Mesenchymal stem cell (in vitro differentiated cells and primary cell): ENCODE measurements around the gene ARHGAP5.

Experiments
- DNase-seq: peaks from one replicate; pipeline ENCODE4 v3.0.0-alpha.2; 2013
- H2AFZ ChIP-seq: one replicate; pipeline ENCODE4 v1.6.1; 2013; ENCODE audit warnings: low read depth, mild to moderate bottlenecking, control low read depth, inconsistent platforms, low read length, moderate library complexity
- H2AK5ac ChIP-seq: 2 replicates; pipeline ENCODE4 v1.6.1; 2013; ENCODE audit warnings: low read length, moderate library complexity, mild to moderate bottlenecking, inconsistent platforms; ENCODE audit not compliant: severe bottlenecking
- H2BK120ac ChIP-seq: one replicate; pipeline ENCODE4 v1.6.1; 2013; ENCODE audit warnings: low read depth, mild to moderate bottlenecking, inconsistent platforms, low read length, moderate library complexity
- H2BK12ac ChIP-seq, 2 experiments: one replicate each; pipeline ENCODE4 v1.6.1; 2013; ENCODE audit warnings: inconsistent platforms in 2 of 2, low read length in 2 of 2, mild to moderate bottlenecking in 2 of 2, moderate library complexity in 2 of 2, control low read depth in 1 of 2
- H2BK15ac ChIP-seq: one replicate; pipeline ENCODE4 v1.6.1; 2013; ENCODE audit warnings: mild to moderate bottlenecking, low read depth, inconsistent platforms; ENCODE audit not compliant: poor library complexity, severe bottlenecking
- H2BK5ac ChIP-seq: 2 replicates; pipeline ENCODE4 v1.6.1; 2013; ENCODE audit warnings: low read depth, mild to moderate bottlenecking, low read length, control low read depth, inconsistent platforms; ENCODE audit not compliant: poor library complexity, severe bottlenecking
- H3K14ac ChIP-seq, 2 experiments: one replicate each; pipeline ENCODE4 v1.6.1; 2013; ENCODE audit warnings: inconsistent platforms in 2 of 2, low read length in 2 of 2, control low read depth in 1 of 2, mild to moderate bottlenecking in 1 of 2, moderate library complexity in 1 of 2
- H3K18ac ChIP-seq, 2 experiments: one replicate each; pipeline ENCODE4 v1.6.1; 2013; ENCODE audit warnings: inconsistent platforms in 2 of 2, low read length in 2 of 2, control low read depth in 1 of 2, low read depth in 1 of 2, mild to moderate bottlenecking in 1 of 2
- H3K23ac ChIP-seq, 2 experiments: one replicate each; pipeline ENCODE4 v1.6.1; 2013; ENCODE audit warnings: inconsistent platforms in 2 of 2, low read length in 2 of 2, mild to moderate bottlenecking in 2 of 2, moderate library complexity in 2 of 2, control low read depth in 1 of 2
- H3K27ac ChIP-seq: 2 replicates; pipeline ENCODE4 v1.5.1; 2013; ENCODE audit warnings: mild to moderate bottlenecking, moderate library complexity, low read length, control low read depth, inconsistent platforms; ENCODE audit not compliant: poor library complexity, severe bottlenecking
- H3K27me3 ChIP-seq, 2 experiments: 2 replicates each; pipeline versions ENCODE4 v1.6.1 to v1.7.0; 2013; ENCODE audit warnings: low read length in 2 of 2, mild to moderate bottlenecking in 2 of 2, moderate library complexity in 2 of 2, control low read depth in 1 of 2, inconsistent platforms in 1 of 2; ENCODE audit not compliant: control insufficient read depth in 1 of 2, insufficient read depth in 1 of 2
- H3K36me3 ChIP-seq, 2 experiments: 2 replicates each; pipeline versions ENCODE4 v1.6.1 to v1.7.0; 2013; ENCODE audit warnings: low read length in 2 of 2, control low read depth in 1 of 2, inconsistent platforms in 1 of 2, low read depth in 1 of 2, mild to moderate bottlenecking in 1 of 2; ENCODE audit not compliant: insufficient read depth in 2 of 2, control insufficient read depth in 1 of 2
- H3K4ac ChIP-seq, 2 experiments: one replicate each; pipeline ENCODE4 v1.6.1; 2013; ENCODE audit warnings: inconsistent platforms in 2 of 2, low read length in 2 of 2, mild to moderate bottlenecking in 2 of 2, moderate library complexity in 2 of 2, control low read depth in 1 of 2, low read depth in 1 of 2
- H3K4me1 ChIP-seq: 2 replicates; pipeline ENCODE4 v1.6.1; 2013; ENCODE audit warnings: low read depth, low read length, control low read depth; ENCODE audit not compliant: control insufficient read depth, insufficient read depth
- H3K4me2 ChIP-seq: 2 replicates; pipeline ENCODE4 v1.6.1; 2013; ENCODE audit warnings: low read length, mild to moderate bottlenecking, inconsistent platforms; ENCODE audit not compliant: poor library complexity, severe bottlenecking
- H3K4me3 ChIP-seq, 2 experiments: 2 replicates each; pipeline versions ENCODE4 v1.5.1 to v1.7.0; 2013; ENCODE audit warnings: low read length in 2 of 2, mild to moderate bottlenecking in 2 of 2, control low read depth in 1 of 2, low read depth in 1 of 2; ENCODE audit not compliant: insufficient read depth in 1 of 2
- H3K79me1 ChIP-seq: replicated peaks from 2 replicates; pipeline ENCODE4 v1.6.1; 2013; ENCODE audit warnings: mild to moderate bottlenecking, control low read depth, low read length, inconsistent platforms; ENCODE audit not compliant: poor library complexity, severe bottlenecking
- H3K9ac ChIP-seq: 2 replicates; pipeline ENCODE4 v1.7.0; 2013; ENCODE audit warnings: mild to moderate bottlenecking, low read length, moderate library complexity
- H3K9me3 ChIP-seq: 2 replicates; pipeline ENCODE4 v1.7.0; 2013; ENCODE audit warnings: mild to moderate bottlenecking, low read length; ENCODE audit not compliant: control insufficient read depth
- H4K8ac ChIP-seq: one replicate; pipeline ENCODE4 v1.6.1; 2013; ENCODE audit warnings: inconsistent platforms, mild to moderate bottlenecking, low read length, moderate library complexity
- H4K91ac ChIP-seq: one replicate; pipeline ENCODE4 v1.6.1; 2013; ENCODE audit warnings: mild to moderate bottlenecking, low read length, inconsistent platforms
- WGBS: methylation state at CpG from one replicate; pipeline ENCODE4 v1.1.7; 2013; ENCODE audit warnings: mixed read lengths; 5-methylcytosine and 5-hydroxymethylcytosine counted together

The ARHGAP5 gene

DNA sequence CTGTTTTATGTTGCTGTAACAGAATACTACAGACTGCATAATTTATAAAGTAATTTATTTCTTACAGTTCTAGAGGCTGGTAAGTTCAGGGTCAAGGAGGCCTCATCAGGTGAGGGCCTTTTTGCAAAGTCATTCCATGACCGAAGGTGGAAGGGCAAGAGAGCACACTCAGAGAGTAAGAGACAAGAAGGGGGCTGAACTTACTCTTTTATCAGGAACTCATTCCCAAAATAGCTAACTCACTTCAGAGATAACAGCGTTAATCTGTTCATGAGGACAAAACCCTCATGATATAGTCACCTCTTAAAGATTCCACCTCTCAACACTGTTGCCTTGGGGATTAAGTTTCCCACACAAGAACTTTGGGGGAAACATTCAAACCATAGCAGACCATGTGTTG lies 73.3 kb downstream of the ARHGAP5 start:
- Histone ChIP-seq H3K4me2 (no peak overlapping the region), H3K18ac (no peak overlapping the region), H3K4me3 (no peak overlapping the region), H3K23ac (no peak overlapping the region), H2AFZ (no peak overlapping the region), H3K27me3 (no peaks in the 10 kb centered on the region), H2BK5ac (no peak overlapping the region), H3K9ac (no peak overlapping the region), H2BK15ac (no peak overlapping the region), H4K91ac (no peak overlapping the region), H3K36me3 (peaks cover 21 to 89% of the 10 kb centered on the region in 2 experiments), H3K9me3 (no peaks in the 10 kb centered on the region), H3K4ac (no peak overlapping the region), H3K27ac (no peak overlapping the region), H3K14ac (no peak overlapping the region), H4K8ac (no peak overlapping the region), H3K79me1 (peaks cover 11% of the 10 kb centered on the region), H2AK5ac (no peak overlapping the region), H2BK12ac (no peak overlapping the region), H3K4me1 (no peaks in the 10 kb centered on the region), H2BK120ac (no peak overlapping the region)
- 95% methylated on average over 2 of the region's 2 CpGs for WGBS
- no peak for DNase-seq

DNA sequence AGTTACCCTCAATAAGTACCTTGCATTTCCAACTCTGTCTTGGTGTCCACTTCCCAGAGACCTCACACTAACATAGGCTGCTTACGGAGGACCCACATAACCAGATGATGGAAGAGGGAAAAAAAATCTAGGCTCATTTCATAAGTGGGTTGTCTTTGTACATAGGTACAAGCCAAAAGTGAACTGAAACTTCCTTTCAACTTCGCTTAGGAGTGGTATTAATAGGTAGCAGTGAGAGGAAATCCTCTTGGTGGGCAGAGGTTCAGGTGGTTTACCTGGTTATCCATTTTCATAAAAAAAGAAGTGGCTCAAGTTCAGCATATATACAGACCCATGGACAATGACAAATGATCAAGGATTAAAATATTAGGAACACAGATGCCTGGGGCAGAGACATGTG lies 88.9 kb downstream of the ARHGAP5 start:
- Histone ChIP-seq H4K91ac (no peak overlapping the region), H3K79me1 (no peaks in the 10 kb centered on the region), H3K9ac (no peak overlapping the region), H3K4me3 (no peak overlapping the region), H2BK12ac (no peak overlapping the region), H3K27ac (no peak overlapping the region), H3K36me3 (no peaks in the 10 kb centered on the region), H3K23ac (no peak overlapping the region), H2AFZ (no peak overlapping the region), H3K18ac (no peak overlapping the region), H2BK15ac (no peak overlapping the region), H3K4me2 (no peak overlapping the region), H4K8ac (no peak overlapping the region), H3K27me3 (no peaks in the 10 kb centered on the region), H3K4ac (no peak overlapping the region), H2BK120ac (no peak overlapping the region), H3K4me1 (no peaks in the 10 kb centered on the region), H2BK5ac (no peak overlapping the region), H2AK5ac (no peak overlapping the region), H3K9me3 (no peaks in the 10 kb centered on the region), H3K14ac (no peak overlapping the region)
- WGBS = 97% methylated on average over 2 of the region's 2 CpGs
- DNase-seq = no peak

DNA sequence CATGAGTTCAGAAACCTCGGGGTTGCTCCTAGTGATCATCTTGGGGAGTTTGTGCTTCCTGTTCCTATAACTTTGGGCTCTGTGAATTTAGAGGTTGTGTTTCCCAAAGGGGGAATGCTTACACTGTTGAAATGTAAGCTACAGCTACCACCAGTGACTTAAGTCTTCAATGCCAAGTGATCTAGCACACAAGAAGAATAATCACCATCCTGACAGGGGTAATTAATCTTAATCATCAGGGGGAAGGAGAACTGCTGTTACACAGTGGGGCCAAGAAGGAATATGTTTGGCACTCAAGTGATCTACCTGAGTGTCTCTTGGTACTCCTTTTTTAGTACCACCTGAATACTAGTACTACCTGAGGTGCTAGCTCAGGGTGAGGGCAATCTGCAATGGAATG lies 89.8 kb downstream of the ARHGAP5 start:
- Histone ChIP-seq H3K14ac (no peak overlapping the region), H3K27me3 (no peaks in the 10 kb centered on the region), H2AFZ (no peak overlapping the region), H2BK15ac (no peak overlapping the region), H4K8ac (no peak overlapping the region), H3K18ac (no peak overlapping the region), H2BK120ac (no peak overlapping the region), H2BK12ac (no peak overlapping the region), H3K23ac (no peak overlapping the region), H2BK5ac (no peak overlapping the region), H3K4me2 (no peak overlapping the region), H3K9ac (no peak overlapping the region), H2AK5ac (no peak overlapping the region), H4K91ac (no peak overlapping the region), H3K4ac (no peak overlapping the region), H3K4me3 (no peak overlapping the region), H3K9me3 (no peaks in the 10 kb centered on the region), H3K36me3 (no peaks in the 10 kb centered on the region), H3K4me1 (no peaks in the 10 kb centered on the region), H3K27ac (no peak overlapping the region), H3K79me1 (no peaks in the 10 kb centered on the region)
- WGBS = 83% methylated on average over 1 of the region's 1 CpG
- DNase-seq = no peak

DNA sequence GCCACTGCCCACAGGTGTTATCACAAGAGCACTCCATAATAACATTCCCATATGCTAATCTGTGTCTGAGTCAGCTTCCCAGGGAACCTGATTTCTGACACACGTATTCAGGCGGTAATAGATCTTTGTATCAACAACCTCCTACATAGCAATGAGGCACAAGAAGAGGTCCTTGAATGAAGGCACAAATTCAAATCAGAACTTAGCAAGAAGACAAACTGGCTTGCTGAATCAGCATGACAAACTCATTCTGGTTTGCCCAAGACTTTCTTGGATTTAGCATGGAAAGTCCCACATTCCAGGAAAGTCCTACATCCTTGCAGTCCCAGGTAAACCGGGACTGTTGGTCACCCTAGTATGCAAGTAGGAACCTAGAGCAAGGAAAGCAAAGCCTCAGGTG lies 90.8 kb downstream of the ARHGAP5 start:
- Histone ChIP-seq H3K4me3 (no peak overlapping the region), H2AFZ (no peak overlapping the region), H4K8ac (no peak overlapping the region), H3K14ac (no peak overlapping the region), H3K79me1 (no peaks in the 10 kb centered on the region), H3K27me3 (no peaks in the 10 kb centered on the region), H3K23ac (no peak overlapping the region), H3K4me2 (no peak overlapping the region), H3K9ac (no peak overlapping the region), H2AK5ac (no peak overlapping the region), H4K91ac (no peak overlapping the region), H3K4me1 (no peaks in the 10 kb centered on the region), H2BK5ac (no peak overlapping the region), H3K27ac (no peak overlapping the region), H2BK12ac (no peak overlapping the region), H3K18ac (no peak overlapping the region), H3K4ac (no peak overlapping the region), H2BK120ac (no peak overlapping the region), H3K36me3 (no peaks in the 10 kb centered on the region), H3K9me3 (no peaks in the 10 kb centered on the region), H2BK15ac (no peak overlapping the region)
- 76% methylated on average over 3 of the region's 3 CpGs for WGBS
- DNase-seq = no peak
